Subcutaneous abdominal adipose tissue (tissue), 5 donors: ENCODE data around the gene TNFSF11.

ENCODE experiments used
- H3K27ac ChIP-seq: one replicate; pipeline ENCODE4 v1.7.0; 2013; ENCODE audit warnings: low read depth, mild to moderate bottlenecking, inconsistent platforms, low read length, moderate library complexity
- H3K27me3 ChIP-seq, 5 donors: one replicate each; pipeline ENCODE4 v1.7.0; 2013; ENCODE audit warnings: low read length in 5 of 5, inconsistent platforms in 1 of 5; ENCODE audit not compliant: control insufficient read depth in 5 of 5, insufficient read depth in 4 of 5
- H3K36me3 ChIP-seq, 5 donors: one replicate each; pipeline ENCODE4 v1.7.0; 2013; ENCODE audit warnings: low read length in 5 of 5; ENCODE audit not compliant: control insufficient read depth in 5 of 5, insufficient read depth in 5 of 5
- H3K4me1 ChIP-seq, 5 donors: one replicate each; pipeline ENCODE4 v1.7.0; 2013; ENCODE audit warnings: low read length in 5 of 5, mild to moderate bottlenecking in 3 of 5, moderate library complexity in 1 of 5; ENCODE audit not compliant: control insufficient read depth in 5 of 5, insufficient read depth in 5 of 5
- H3K4me3 ChIP-seq, 5 donors: one replicate each; pipeline ENCODE4 v1.7.0; 2013; ENCODE audit warnings: low read length in 5 of 5, low read depth in 1 of 5
- H3K9ac ChIP-seq, 5 donors: one replicate each; pipeline ENCODE4 v1.7.0; 2013; ENCODE audit warnings: low read length in 5 of 5, mild to moderate bottlenecking in 4 of 5, moderate library complexity in 3 of 5
- H3K9me3 ChIP-seq, 5 donors: one replicate each; pipeline ENCODE4 v1.7.0; 2013; ENCODE audit warnings: low read length in 5 of 5; ENCODE audit not compliant: control insufficient read depth in 5 of 5
- donor health status: healthy.
- donor health status: healthy.
- donor health status: healthy.
- donor health status: healthy.
- donor health status: healthy.

Gene TNFSF11

GRCh38 chr13:42649831-42650230 lies 75.9 kb downstream of the TNFSF11 start:
- no peak overlapping the region for H3K4me3 ChIP-seq
- H3K36me3 ChIP-seq: no peaks in the 10 kb centered on the region
- no peaks in the 10 kb centered on the region for H3K9me3 ChIP-seq
- no peak overlapping the region for H3K9ac ChIP-seq
- no peak overlapping the region for H3K27ac ChIP-seq
- peaks cover 0 to 7% (median 0%) of the 10 kb centered on the region in 5 donors for H3K27me3 ChIP-seq
- H3K4me1 ChIP-seq: no peaks in the 10 kb centered on the region

- Histone ChIP-seq H3K27me3 (peaks cover 0 to 7% (median 0%) of the 10 kb centered on the region in 5 donors), H3K4me1 (no peaks in the 10 kb centered on the region), H3K36me3 (no peaks in the 10 kb centered on the region), H3K9me3 (no peaks in the 10 kb centered on the region), H3K27ac (no peak overlapping the region), H3K4me3 (no peak overlapping the region), H3K9ac (no peak overlapping the region)
Observed at GRCh38 chr13:42650506-42650905, 76.6 kb downstream of the TNFSF11 start.

GRCh38 chr13:42651936-42652641 lies 78.1 kb downstream of the TNFSF11 start:
- Histone ChIP-seq H3K9me3 (no peaks in the 10 kb centered on the region), H3K9ac (no peak overlapping the region), H3K4me3 (no peak overlapping the region), H3K27me3 (peaks cover 0 to 7% (median 2%) of the 10 kb centered on the region in 5 donors), H3K27ac (no peak overlapping the region), H3K36me3 (no peaks in the 10 kb centered on the region), H3K4me1 (no peaks in the 10 kb centered on the region)

- Histone ChIP-seq H3K9me3 (no peaks in the 10 kb centered on the region), H3K36me3 (no peaks in the 10 kb centered on the region), H3K4me3 (no peak overlapping the region), H3K27me3 (peaks cover 0 to 7% (median 2%) of the 10 kb centered on the region in 5 donors), H3K9ac (no peak overlapping the region), H3K27ac (no peak overlapping the region), H3K4me1 (no peaks in the 10 kb centered on the region)
Observed at GRCh38 chr13:42652642-42653415, 78.9 kb downstream of the TNFSF11 start.

- Histone ChIP-seq H3K27ac (no peak overlapping the region), H3K4me1 (no peaks in the 10 kb centered on the region), H3K9ac (no peak overlapping the region), H3K4me3 (no peak overlapping the region), H3K27me3 (peaks cover 0 to 9% (median 2%) of the 10 kb centered on the region in 5 donors), H3K36me3 (no peaks in the 10 kb centered on the region), H3K9me3 (no peaks in the 10 kb centered on the region)
Observed at GRCh38 chr13:42653679-42654078, 79.7 kb downstream of the TNFSF11 start.

- H3K36me3 ChIP-seq: no peaks in the 10 kb centered on the region
- H3K27me3 ChIP-seq: peaks cover 0 to 9% (median 2%) of the 10 kb centered on the region in 5 donors
- no peaks in the 10 kb centered on the region for H3K9me3 ChIP-seq
- no peak overlapping the region for H3K27ac ChIP-seq
- no peak overlapping the region for H3K9ac ChIP-seq
- no peak overlapping the region for H3K4me3 ChIP-seq
- H3K4me1 ChIP-seq: no peaks in the 10 kb centered on the region
Observed at GRCh38 chr13:42654212-42654611, 80.3 kb downstream of the TNFSF11 start.

GRCh38 chr13:42654722-42655121 lies 80.8 kb downstream of the TNFSF11 start:
- no peak overlapping the region for H3K4me3 ChIP-seq
- H3K27ac ChIP-seq: no peak overlapping the region
- no peaks in the 10 kb centered on the region for H3K36me3 ChIP-seq
- H3K27me3 ChIP-seq: peaks cover 0 to 9% (median 2%) of the 10 kb centered on the region in 5 donors
- H3K9ac ChIP-seq: no peak overlapping the region
- no peaks in the 10 kb centered on the region for H3K4me1 ChIP-seq
- H3K9me3 ChIP-seq: no peaks in the 10 kb centered on the region

GRCh38 chr13:42656161-42656560 lies 82.2 kb downstream of the TNFSF11 start:
- H3K36me3 ChIP-seq: no peaks in the 10 kb centered on the region
- H3K4me1 ChIP-seq: no peaks in the 10 kb centered on the region
- no peaks in the 10 kb centered on the region for H3K9me3 ChIP-seq
- peaks cover 0 to 9% (median 2%) of the 10 kb centered on the region in 5 donors for H3K27me3 ChIP-seq
- H3K9ac ChIP-seq: no peak overlapping the region
- no peak overlapping the region for H3K27ac ChIP-seq
- H3K4me3 ChIP-seq: no peak overlapping the region

- no peak overlapping the region for H3K9ac ChIP-seq
- H3K4me3 ChIP-seq: no peak overlapping the region
- no peak overlapping the region for H3K27ac ChIP-seq
- H3K36me3 ChIP-seq: no peaks in the 10 kb centered on the region
- no peaks in the 10 kb centered on the region for H3K4me1 ChIP-seq
- no peaks in the 10 kb centered on the region for H3K9me3 ChIP-seq
- H3K27me3 ChIP-seq: peaks cover 0 to 9% (median 2%) of the 10 kb centered on the region in 5 donors
Observed at GRCh38 chr13:42656958-42657357, 83.0 kb downstream of the TNFSF11 start.
